Ishikawa (cell line): Measurements from ENCODE around the gene PDE3A.
A peak's percentile ranks its signal among the peaks of the same experiment; 100 is the strongest.

Source experiments
- CEBPB ChIP-seq: IDR thresholded peaks from 2 replicates; pipeline ENCODE4 v1.6.1; 2012
- CREB1 ChIP-seq: IDR thresholded peaks from 2 replicates; pipeline ENCODE4 v1.6.1; 2012; ENCODE audit warnings: low read depth
- EGR1 ChIP-seq: IDR thresholded peaks from 2 replicates; pipeline ENCODE4 v1.6.1; 2012
- EP300 ChIP-seq: IDR thresholded peaks from 2 replicates; pipeline ENCODE4 v1.6.1; 2012; ENCODE audit warnings: borderline replicate concordance
- FOXM1 ChIP-seq: IDR thresholded peaks from 2 replicates; pipeline ENCODE4 v1.6.1; 2012; ENCODE audit warnings: low read depth, borderline replicate concordance
- NFIC ChIP-seq: IDR thresholded peaks from 2 replicates; pipeline ENCODE4 v1.6.1; 2012
- RAD21 ChIP-seq: IDR thresholded peaks from 2 replicates; pipeline ENCODE4 v1.6.1; 2012; ENCODE audit warnings: low read depth
- TAF1 ChIP-seq: IDR thresholded peaks from 2 replicates; pipeline ENCODE4 v1.6.1; 2012; ENCODE audit warnings: low read depth, mild to moderate bottlenecking
- TCF12 ChIP-seq: IDR thresholded peaks from 2 replicates; pipeline ENCODE4 v1.6.1; 2012; ENCODE audit warnings: low read depth
- TEAD4 ChIP-seq: IDR thresholded peaks from 2 replicates; pipeline ENCODE4 v1.6.1; 2012
- YY1 ChIP-seq: IDR thresholded peaks from 2 replicates; pipeline ENCODE4 v1.6.1; 2012; ENCODE audit warnings: low read depth
- ZBTB7A ChIP-seq: IDR thresholded peaks from 2 replicates; pipeline ENCODE4 v1.6.1; 2012; ENCODE audit warnings: low read depth
- TF ChIP-seq, protein P1 (sequence below): IDR thresholded peaks from 2 replicates; pipeline ENCODE4 v1.6.1; 2012
- TF ChIP-seq, protein P2 (sequence below): IDR thresholded peaks from 2 replicates; pipeline ENCODE4 v1.6.1; 2012; ENCODE audit warnings: low read depth, mild to moderate bottlenecking
- TF ChIP-seq, protein P3 (sequence below): IDR thresholded peaks from 2 replicates; pipeline ENCODE4 v1.6.1; 2012

The PDE3A gene

DNA sequence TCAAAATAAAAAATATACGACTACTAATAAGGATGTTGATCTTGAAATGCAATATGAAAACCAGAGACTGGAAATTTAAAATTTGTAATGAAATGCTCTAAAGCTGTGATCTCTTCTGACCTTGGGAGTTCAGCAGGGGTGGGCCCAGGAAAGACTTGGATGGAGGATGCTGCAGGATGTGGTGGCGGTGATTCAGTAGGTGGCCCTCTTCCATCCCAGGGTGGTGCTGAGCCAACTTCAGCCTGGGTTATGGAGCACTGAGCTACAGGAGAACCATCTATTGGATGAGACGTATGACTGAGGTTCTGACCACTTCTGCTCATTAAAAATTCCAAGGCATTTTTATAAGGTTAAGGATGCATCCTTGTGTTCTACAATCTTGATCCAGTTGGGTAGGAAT lies 6.9 kb upstream of the PDE3A start:
- TF ChIP-seq YY1 (no peak), FOXM1 (no peak), TEAD4 (no peak), RAD21 (no peak), NFIC (no peak), TCF12 (no peak), EGR1 (no peak), TAF1 (no peak), CREB1 (no peak), CEBPB (no peak), ZBTB7A (no peak), EP300 (no peak)
- TF ChIP-seq, protein P1, sequence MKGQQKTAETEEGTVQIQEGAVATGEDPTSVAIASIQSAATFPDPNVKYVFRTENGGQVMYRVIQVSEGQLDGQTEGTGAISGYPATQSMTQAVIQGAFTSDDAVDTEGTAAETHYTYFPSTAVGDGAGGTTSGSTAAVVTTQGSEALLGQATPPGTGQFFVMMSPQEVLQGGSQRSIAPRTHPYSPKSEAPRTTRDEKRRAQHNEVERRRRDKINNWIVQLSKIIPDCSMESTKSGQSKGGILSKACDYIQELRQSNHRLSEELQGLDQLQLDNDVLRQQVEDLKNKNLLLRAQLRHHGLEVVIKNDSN = no peak
- TF ChIP-seq, protein P2, sequence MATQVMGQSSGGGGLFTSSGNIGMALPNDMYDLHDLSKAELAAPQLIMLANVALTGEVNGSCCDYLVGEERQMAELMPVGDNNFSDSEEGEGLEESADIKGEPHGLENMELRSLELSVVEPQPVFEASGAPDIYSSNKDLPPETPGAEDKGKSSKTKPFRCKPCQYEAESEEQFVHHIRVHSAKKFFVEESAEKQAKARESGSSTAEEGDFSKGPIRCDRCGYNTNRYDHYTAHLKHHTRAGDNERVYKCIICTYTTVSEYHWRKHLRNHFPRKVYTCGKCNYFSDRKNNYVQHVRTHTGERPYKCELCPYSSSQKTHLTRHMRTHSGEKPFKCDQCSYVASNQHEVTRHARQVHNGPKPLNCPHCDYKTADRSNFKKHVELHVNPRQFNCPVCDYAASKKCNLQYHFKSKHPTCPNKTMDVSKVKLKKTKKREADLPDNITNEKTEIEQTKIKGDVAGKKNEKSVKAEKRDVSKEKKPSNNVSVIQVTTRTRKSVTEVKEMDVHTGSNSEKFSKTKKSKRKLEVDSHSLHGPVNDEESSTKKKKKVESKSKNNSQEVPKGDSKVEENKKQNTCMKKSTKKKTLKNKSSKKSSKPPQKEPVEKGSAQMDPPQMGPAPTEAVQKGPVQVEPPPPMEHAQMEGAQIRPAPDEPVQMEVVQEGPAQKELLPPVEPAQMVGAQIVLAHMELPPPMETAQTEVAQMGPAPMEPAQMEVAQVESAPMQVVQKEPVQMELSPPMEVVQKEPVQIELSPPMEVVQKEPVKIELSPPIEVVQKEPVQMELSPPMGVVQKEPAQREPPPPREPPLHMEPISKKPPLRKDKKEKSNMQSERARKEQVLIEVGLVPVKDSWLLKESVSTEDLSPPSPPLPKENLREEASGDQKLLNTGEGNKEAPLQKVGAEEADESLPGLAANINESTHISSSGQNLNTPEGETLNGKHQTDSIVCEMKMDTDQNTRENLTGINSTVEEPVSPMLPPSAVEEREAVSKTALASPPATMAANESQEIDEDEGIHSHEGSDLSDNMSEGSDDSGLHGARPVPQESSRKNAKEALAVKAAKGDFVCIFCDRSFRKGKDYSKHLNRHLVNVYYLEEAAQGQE = no peak
- TF ChIP-seq, protein P3, sequence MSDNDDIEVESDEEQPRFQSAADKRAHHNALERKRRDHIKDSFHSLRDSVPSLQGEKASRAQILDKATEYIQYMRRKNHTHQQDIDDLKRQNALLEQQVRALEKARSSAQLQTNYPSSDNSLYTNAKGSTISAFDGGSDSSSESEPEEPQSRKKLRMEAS = no peak

DNA sequence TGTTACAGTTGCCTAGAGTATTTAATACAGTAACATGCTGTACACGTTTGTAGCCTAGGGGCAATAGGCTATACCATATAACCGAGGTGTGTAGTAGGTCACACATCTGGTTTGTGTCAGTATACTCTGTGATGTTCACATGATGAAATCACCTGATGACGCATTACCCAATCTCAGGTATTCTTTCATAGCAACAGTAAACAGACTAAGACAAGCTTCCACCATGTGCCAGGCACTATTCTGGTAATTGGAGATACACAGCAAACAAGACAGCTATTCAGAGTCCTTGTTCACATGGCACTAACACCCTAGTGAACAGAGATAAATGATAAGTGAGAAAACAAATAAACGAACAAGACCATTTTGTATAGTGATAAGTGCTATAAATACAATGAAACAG lies 3.8 kb upstream of the PDE3A start:
- TF ChIP-seq CREB1 (no peak), TCF12 (no peak)

DNA sequence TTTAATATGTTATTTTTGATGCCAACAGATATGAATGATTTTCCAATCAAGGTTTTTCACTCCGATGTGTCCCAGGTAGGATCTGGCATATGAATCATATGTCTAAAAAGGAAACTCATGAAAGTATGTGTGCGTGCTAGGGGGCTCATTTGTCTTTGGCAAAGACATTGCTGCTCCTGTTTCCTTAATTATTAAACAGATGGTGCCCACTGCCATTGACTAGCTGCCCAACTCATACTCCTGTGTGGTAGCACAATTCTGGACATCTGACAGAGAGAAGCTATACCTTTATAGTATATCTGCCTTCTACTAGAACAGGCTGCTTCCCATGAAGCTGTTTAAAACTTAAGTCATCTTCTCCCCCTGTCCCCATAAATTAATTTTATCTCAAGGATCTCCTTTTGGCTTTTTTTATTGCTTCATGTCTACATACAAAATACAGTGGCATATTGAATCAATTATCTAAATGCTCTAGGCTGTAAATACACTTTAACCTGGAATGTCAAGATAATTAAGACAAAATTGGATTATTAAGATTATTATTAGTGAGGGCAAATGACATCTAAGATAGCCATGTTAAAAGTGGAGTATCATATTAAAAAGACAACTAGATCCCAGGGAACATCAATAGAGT lies 1.4 kb upstream of the PDE3A start:
- TF ChIP-seq RAD21 = no peak

DNA sequence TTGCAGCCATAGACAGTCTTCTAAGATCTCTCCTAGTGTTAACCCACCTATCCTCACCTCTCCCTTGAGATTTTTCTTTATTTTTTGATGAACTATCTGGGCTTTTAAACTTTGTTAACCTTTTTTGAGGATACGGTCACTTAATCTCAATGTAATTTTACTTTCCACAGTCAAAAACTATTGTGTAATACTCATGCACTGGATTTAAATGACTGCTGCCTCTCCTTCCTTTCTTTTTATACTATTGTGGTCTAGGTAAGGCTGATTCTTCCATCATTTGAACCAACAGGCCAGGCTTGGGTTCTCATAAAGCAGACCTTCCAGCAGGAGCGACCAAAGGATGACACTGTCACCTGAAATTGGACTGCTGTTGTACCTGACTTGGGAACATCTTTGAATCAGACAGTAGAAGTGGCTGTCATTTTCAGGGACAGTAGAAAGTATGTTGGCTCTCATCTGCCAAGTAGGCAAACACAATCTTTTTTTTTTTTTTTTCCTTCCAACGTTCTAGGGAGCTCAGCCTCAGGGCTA lies 689 bp upstream of the PDE3A start:
- TF ChIP-seq YY1 (no peak), RAD21 (no peak), ZBTB7A (no peak), TEAD4 (no peak), EP300 (no peak), FOXM1 (no peak), TAF1 (no peak), NFIC (no peak), EGR1 (no peak), CREB1 (no peak), TCF12 (no peak), CEBPB (no peak)
- TF ChIP-seq, protein P1 = no peak
- TF ChIP-seq, protein P3 = no peak
- TF ChIP-seq, protein P2 = no peak

DNA sequence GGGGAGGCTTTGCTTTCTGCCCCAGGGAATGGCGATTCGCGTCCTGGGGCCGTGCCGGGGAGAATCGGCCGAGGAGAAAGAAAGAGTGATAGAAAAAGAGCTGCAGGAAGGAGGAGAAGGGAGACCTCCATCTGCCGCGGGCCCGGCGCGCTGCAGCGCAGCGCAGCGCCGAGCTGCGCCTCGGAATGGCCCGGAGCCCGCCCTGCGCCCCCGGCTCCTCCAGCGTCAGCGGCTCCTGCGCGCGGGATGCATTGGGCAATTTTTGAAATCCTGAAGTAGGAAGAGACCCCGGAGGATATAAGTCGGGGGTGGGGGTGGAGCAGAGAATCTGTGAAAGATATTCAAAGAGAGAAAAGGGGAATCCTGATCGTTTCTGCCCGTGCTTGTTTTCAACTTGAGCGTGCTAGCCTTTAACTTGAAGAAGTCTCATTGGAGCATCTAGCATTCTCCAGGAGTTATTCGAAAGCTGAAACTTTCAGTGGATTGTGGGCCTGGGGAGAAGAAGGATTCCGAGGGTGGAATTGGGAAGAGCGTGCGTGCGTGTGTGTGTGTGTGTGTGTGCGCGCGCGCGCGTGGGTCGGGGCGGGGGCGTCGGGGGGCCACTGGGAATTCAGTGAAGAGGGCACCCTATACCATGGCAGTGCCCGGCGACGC lies 441 bp downstream of the PDE3A start:
- TF ChIP-seq, protein P1 = no peak
- TF ChIP-seq ZBTB7A (peak; percentile 6), TEAD4 (0 out of 2 replicates have a peak, but pooled peaks have one; percentile 5)
